Ectodermal cell (in vitro differentiated cells): ENCODE measurements around the gene ITPR3.

Experiments
- H3K27ac ChIP-seq: 2 replicates; pipeline ENCODE4 v1.7.0; 2013; ENCODE audit warnings: mild to moderate bottlenecking, low read depth, low read length; ENCODE audit not compliant: insufficient read depth, poor library complexity, severe bottlenecking
- H3K27me3 ChIP-seq: 2 replicates; pipeline ENCODE4 v1.7.0; 2013; ENCODE audit warnings: mild to moderate bottlenecking, low read length; ENCODE audit not compliant: insufficient read depth, control insufficient read depth, poor library complexity, severe bottlenecking
- H3K36me3 ChIP-seq: one replicate; pipeline ENCODE4 v1.7.0; 2013; ENCODE audit warnings: low read length; ENCODE audit not compliant: control insufficient read depth, insufficient read depth
- H3K4me1 ChIP-seq: one replicate; pipeline ENCODE4 v1.7.0; 2013; ENCODE audit warnings: low read length; ENCODE audit not compliant: control insufficient read depth, insufficient read depth
- H3K4me3 ChIP-seq: 2 replicates; pipeline ENCODE4 v1.7.0; 2013; ENCODE audit warnings: low read depth, low read length, control low read depth; ENCODE audit not compliant: insufficient read depth
- H3K9me3 ChIP-seq: 2 replicates; pipeline ENCODE4 v1.7.0; 2013; ENCODE audit warnings: mild to moderate bottlenecking, low read length, moderate library complexity; ENCODE audit not compliant: control insufficient read depth
- WGBS, 2 experiments: methylation state at CpG; one replicate each; pipeline ENCODE4 v1.1.7; 2013; ENCODE audit warnings: missing lambda C conversion rate in 2 of 2; 5-methylcytosine and 5-hydroxymethylcytosine counted together

Gene ITPR3

DNA sequence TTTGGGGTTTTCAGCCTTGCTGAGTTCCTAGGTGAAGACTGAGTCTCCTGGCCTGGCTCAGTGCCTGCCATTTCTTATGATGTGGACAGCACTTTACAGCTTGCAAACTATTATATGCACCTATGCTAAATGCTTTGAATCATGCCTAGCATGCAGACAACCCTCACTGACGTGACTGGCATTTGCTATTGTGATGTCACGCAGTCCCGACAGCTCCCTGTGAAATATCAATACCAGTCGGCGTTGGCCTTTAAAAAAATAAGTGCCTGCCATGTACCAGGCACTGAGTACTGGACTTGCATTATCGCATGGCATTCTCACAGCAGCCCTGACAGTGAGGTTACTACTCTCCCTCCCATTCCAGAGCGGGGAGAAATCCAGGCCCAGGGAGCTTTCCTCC is 54.8 kb downstream of the ITPR3 start:
- Histone ChIP-seq H3K36me3 (no peaks in the 10 kb centered on the region), H3K27ac (no peak overlapping the region), H3K9me3 (no peaks in the 10 kb centered on the region), H3K27me3 (no peaks in the 10 kb centered on the region), H3K4me3 (no peak overlapping the region), H3K4me1 (peaks cover 14% of the 10 kb centered on the region)
- WGBS, 2 experiments: 92 to 94% methylated on average over 7 of the region's 7 CpGs

GRCh38 chr6:33676416-33677142 is 55.5 kb downstream of the ITPR3 start:
- Histone ChIP-seq H3K27me3 (no peaks in the 10 kb centered on the region), H3K9me3 (no peaks in the 10 kb centered on the region), H3K27ac (no peak overlapping the region), H3K4me1 (peaks cover 14% of the 10 kb centered on the region), H3K36me3 (no peaks in the 10 kb centered on the region), H3K4me3 (no peak overlapping the region)
- 94 to 96% methylated on average over 15 of the region's 15 CpGs for WGBS, 2 experiments

GRCh38 chr6:33677143-33677660 is 56.1 kb downstream of the ITPR3 start:
- H3K36me3 ChIP-seq: no peaks in the 10 kb centered on the region
- no peaks in the 10 kb centered on the region for H3K27me3 ChIP-seq
- peaks cover 14% of the 10 kb centered on the region for H3K4me1 ChIP-seq
- H3K4me3 ChIP-seq: no peak overlapping the region
- H3K9me3 ChIP-seq: no peaks in the 10 kb centered on the region
- WGBS, 2 experiments: 86 to 92% methylated on average over 8 of the region's 8 CpGs
- no peak overlapping the region for H3K27ac ChIP-seq

- H3K27me3 ChIP-seq: no peaks in the 10 kb centered on the region
- H3K4me3 ChIP-seq: no peak overlapping the region
- no peak overlapping the region for H3K27ac ChIP-seq
- no peaks in the 10 kb centered on the region for H3K9me3 ChIP-seq
- WGBS, 2 experiments: 92% methylated on average over 2 of the region's 2 CpGs
- H3K36me3 ChIP-seq: no peaks in the 10 kb centered on the region
- peaks cover 14% of the 10 kb centered on the region for H3K4me1 ChIP-seq
These were observed 56.6 kb downstream of the ITPR3 start for GRCh38 chr6:33677689-33678088.

DNA sequence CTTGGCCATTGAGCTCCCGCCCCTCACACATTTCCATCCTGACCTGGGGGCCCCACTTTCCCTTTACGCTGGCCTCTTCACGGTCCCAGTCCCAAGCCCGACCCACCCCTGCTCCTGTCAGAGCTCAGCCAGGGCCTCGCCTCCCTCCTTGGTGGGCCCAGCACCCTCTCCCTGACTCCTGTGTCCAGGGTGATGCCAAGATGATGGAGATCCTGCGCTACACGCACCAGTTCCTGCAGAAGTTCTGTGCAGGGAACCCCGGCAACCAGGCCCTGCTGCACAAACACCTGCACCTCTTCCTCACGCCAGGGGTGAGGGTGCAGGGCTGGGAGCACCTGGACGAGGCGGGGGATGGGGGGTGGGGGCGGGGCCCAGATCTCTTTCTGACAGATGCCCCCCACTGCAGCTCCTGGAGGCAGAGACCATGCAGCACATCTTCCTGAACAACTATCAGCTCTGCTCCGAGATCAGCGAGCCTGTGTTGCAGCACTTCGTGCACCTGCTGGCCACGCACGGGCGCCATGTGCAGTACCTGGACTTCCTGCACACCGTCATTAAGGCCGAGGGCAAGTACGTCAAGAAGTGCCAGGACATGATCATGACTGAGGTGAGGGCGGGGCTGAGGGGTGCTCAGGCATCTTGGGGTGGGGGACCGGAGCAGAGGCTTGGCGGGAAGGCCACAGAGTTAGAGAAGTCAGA is 57.3 kb downstream of the ITPR3 start:
- Histone ChIP-seq H3K4me1 (peaks cover 11% of the 10 kb centered on the region), H3K27ac (no peak overlapping the region), H3K4me3 (no peak overlapping the region), H3K36me3 (no peaks in the 10 kb centered on the region), H3K9me3 (no peaks in the 10 kb centered on the region), H3K27me3 (no peaks in the 10 kb centered on the region)
- 92 to 93% methylated on average over 24 of the region's 24 CpGs for WGBS, 2 experiments

DNA sequence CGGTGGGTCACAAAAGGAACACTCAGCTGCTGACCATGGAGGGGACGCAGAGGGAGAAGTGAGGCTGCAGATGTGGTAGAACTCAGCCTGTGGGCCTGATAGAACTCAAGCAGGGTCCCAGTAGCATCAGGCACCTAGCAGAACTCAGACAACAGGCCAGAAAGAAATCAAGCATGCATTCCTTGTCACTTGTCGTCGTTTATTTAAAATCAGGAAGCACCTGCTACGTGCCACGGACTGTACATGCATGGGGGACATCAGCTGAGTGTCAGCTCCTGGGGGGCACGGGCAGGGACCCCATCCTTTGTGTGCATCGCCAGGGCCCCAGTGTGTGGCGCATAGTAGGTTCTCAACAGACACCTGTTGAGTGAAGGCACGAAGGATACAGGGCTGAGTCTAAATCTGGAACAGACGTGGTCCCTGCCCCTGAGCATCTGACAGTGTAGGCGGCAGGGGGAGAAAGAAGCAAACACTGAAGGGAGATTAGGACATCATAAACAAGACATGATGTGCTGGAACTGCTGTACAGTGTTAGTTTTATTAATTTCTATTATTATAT is 57.9 kb downstream of the ITPR3 start:
- H3K4me1 ChIP-seq: peaks cover 5% of the 10 kb centered on the region
- no peak overlapping the region for H3K4me3 ChIP-seq
- no peaks in the 10 kb centered on the region for H3K27me3 ChIP-seq
- 95% methylated on average over 12 of the region's 12 CpGs for WGBS, 2 experiments
- H3K36me3 ChIP-seq: no peaks in the 10 kb centered on the region
- no peak overlapping the region for H3K27ac ChIP-seq
- H3K9me3 ChIP-seq: no peaks in the 10 kb centered on the region

- Histone ChIP-seq H3K9me3 (no peaks in the 10 kb centered on the region), H3K36me3 (no peaks in the 10 kb centered on the region), H3K27me3 (no peaks in the 10 kb centered on the region), H3K4me1 (no peaks in the 10 kb centered on the region), H3K27ac (no peak overlapping the region), H3K4me3 (no peak overlapping the region)
- 91 to 92% methylated on average over 20 of the region's 20 CpGs for WGBS, 2 experiments
These were observed 58.6 kb downstream of the ITPR3 start for GRCh38 chr6:33679761-33680160.

DNA sequence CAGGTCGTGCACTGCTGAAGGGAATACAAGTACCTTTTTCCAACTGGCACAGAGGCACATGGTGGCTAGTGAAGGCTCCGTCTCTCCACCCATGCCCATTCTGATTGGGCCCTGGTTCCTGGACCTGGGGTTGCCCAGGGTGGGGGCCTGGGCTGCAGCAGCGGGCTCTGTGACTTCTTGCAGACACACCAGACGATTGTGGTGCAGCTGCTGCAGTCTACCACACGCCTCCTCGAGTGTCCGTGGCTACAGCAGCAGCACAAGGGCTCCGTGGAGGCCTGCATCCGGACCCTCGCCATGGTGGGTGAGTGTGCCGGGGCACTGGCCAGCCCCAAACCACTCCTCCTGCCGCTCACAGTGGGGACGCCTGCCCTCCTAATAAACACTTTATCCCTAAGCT is 61.2 kb downstream of the ITPR3 start:
- Histone ChIP-seq H3K9me3 (no peaks in the 10 kb centered on the region), H3K27ac (no peak overlapping the region), H3K4me1 (no peaks in the 10 kb centered on the region), H3K27me3 (no peaks in the 10 kb centered on the region), H3K36me3 (no peaks in the 10 kb centered on the region), H3K4me3 (no peak overlapping the region)
- WGBS, 2 experiments: 92 to 94% methylated on average over 13 of the region's 13 CpGs

GRCh38 chr6:33683051-33683571 is 62.0 kb downstream of the ITPR3 start:
- H3K4me1 ChIP-seq: no peaks in the 10 kb centered on the region
- no peaks in the 10 kb centered on the region for H3K27me3 ChIP-seq
- no peaks in the 10 kb centered on the region for H3K9me3 ChIP-seq
- no peak overlapping the region for H3K4me3 ChIP-seq
- WGBS, 2 experiments: 94% methylated on average over 15 of the region's 15 CpGs
- H3K27ac ChIP-seq: no peak overlapping the region
- H3K36me3 ChIP-seq: no peaks in the 10 kb centered on the region
